IMR-90 (cell line): ENCODE measurements around the gene CDC42SE1. TPM values are rescaled to one million over a fixed set of nuclear protein-coding genes. Genes with fewer than 3 reads are reported as not detected.

ENCODE experiments used
- ATAC-seq: fragments of 200-7000 bp; cut with Tn5 transposase; 2 replicates; pipeline ENCODE4 v1.9.1; 2020; ENCODE audit warnings: low read depth, mild to moderate bottlenecking, moderate library complexity
- BruUV-seq: library from RNA; stranded (reverse); fragments of 400-500 nt; replicated peaks from 2 replicates; lab custom pipeline; 2021; lab: Mats Ljungman, UMichigan
- CTCF ChIA-PET: fragments of 300-600 bp; formaldehyde crosslinking; extraction: SDS; loops from one replicate; lab custom pipeline; 2021; ENCODE audit warnings: antibody characterized with exemption; lab: Yijun Ruan, JAX
- POLR2A ChIA-PET: fragments of 300-600 bp; sonication (Branson Sonifier 250); formaldehyde crosslinking; loops from one replicate; lab custom pipeline; 2022; ENCODE audit warnings: antibody characterized with exemption; ENCODE audit not compliant: unreplicated experiment; lab: Charles Lee
- DNase-seq: peaks from one replicate; pipeline ENCODE4 v3.0.0; 2013
- H2AFZ ChIP-seq: replicated peaks from 2 replicates; pipeline ENCODE3; 2013; ENCODE audit warnings: low read length, mild to moderate bottlenecking; ENCODE audit not compliant: poor library complexity
- H2AK5ac ChIP-seq: 2 replicates; pipeline ENCODE4 v1.6.1; 2013; ENCODE audit warnings: low read depth, low read length, inconsistent platforms
- H2AK9ac ChIP-seq: replicated peaks from 2 replicates; pipeline ENCODE3; 2013; ENCODE audit warnings: mild to moderate bottlenecking, low read depth, low read length, moderate library complexity; ENCODE audit not compliant: poor library complexity
- H2BK120ac ChIP-seq: 2 replicates; pipeline ENCODE4 v1.6.1; 2013; ENCODE audit warnings: low read depth, low read length, inconsistent platforms
- H2BK15ac ChIP-seq: 3 replicates; pipeline ENCODE4 v1.6.1; 2013; ENCODE audit warnings: low read depth, low read length, inconsistent platforms
- H2BK20ac ChIP-seq: 2 replicates; pipeline ENCODE4 v1.6.1; 2013; ENCODE audit warnings: low read depth, mild to moderate bottlenecking, inconsistent platforms, low read length, moderate library complexity
- H2BK5ac ChIP-seq: 2 replicates; pipeline ENCODE4 v1.6.1; 2013; ENCODE audit warnings: mild to moderate bottlenecking, low read depth, low read length, inconsistent platforms; ENCODE audit not compliant: poor library complexity, severe bottlenecking
- H3K14ac ChIP-seq: replicated peaks from 2 replicates; pipeline ENCODE4 v1.6.1; 2013; ENCODE audit warnings: low read depth, low read length, inconsistent platforms
- H3K18ac ChIP-seq: 2 replicates; pipeline ENCODE4 v1.6.1; 2013; ENCODE audit warnings: low read depth, low read length, control low read depth
- H3K23ac ChIP-seq: 2 replicates; pipeline ENCODE4 v1.6.1; 2013; ENCODE audit warnings: low read depth, low read length, inconsistent platforms
- H3K27ac ChIP-seq: 2 replicates; pipeline ENCODE4 v1.5.1; 2013; ENCODE audit warnings: mild to moderate bottlenecking, control low read depth, low read length; ENCODE audit not compliant: insufficient read depth
- H3K27me3 ChIP-seq: 2 replicates; pipeline ENCODE4 v1.6.1; 2013; ENCODE audit warnings: low read length; ENCODE audit not compliant: control insufficient read depth, insufficient read depth
- H3K36me3 ChIP-seq: 2 replicates; pipeline ENCODE4 v1.6.1; 2013; ENCODE audit warnings: low read length, mixed read lengths; ENCODE audit not compliant: control insufficient read depth, insufficient read depth
- H3K4ac ChIP-seq: 2 replicates; pipeline ENCODE4 v1.6.1; 2013; ENCODE audit warnings: low read depth, low read length, inconsistent platforms
- H3K4me1 ChIP-seq: 2 replicates; pipeline ENCODE4 v1.6.1; 2013; ENCODE audit warnings: low read length, mixed read lengths; ENCODE audit not compliant: control insufficient read depth, insufficient read depth
- H3K4me2 ChIP-seq: 2 replicates; pipeline ENCODE4 v1.6.1; 2013; ENCODE audit warnings: low read depth, mild to moderate bottlenecking, control low read depth, low read length, moderate library complexity
- H3K4me3 ChIP-seq: 2 replicates; pipeline ENCODE4 v1.5.1; 2013; ENCODE audit warnings: low read depth, mild to moderate bottlenecking, control low read depth, low read length, moderate library complexity; ENCODE audit not compliant: insufficient read depth
- H3K56ac ChIP-seq: 2 replicates; pipeline ENCODE4 v1.6.1; 2013; ENCODE audit warnings: low read length, inconsistent platforms; ENCODE audit not compliant: insufficient read depth; ENCODE audit errors: extremely low read depth
- H3K79me1 ChIP-seq, 2 experiments: 2 replicates each; pipeline ENCODE4 v1.6.1; 2013; ENCODE audit warnings: low read length in 2 of 2, inconsistent platforms in 1 of 2, low read depth in 1 of 2
- H3K9ac ChIP-seq: 2 replicates; pipeline ENCODE4 v1.6.1; 2013; ENCODE audit warnings: low read depth, low read length, control low read depth
- H3K9me1 ChIP-seq: 2 replicates; pipeline ENCODE4 v1.6.1; 2013; ENCODE audit warnings: low read length, inconsistent platforms; ENCODE audit not compliant: insufficient read depth
- H3K9me3 ChIP-seq: 2 replicates; pipeline ENCODE4 v1.6.1; 2013; ENCODE audit warnings: low read length; ENCODE audit not compliant: control insufficient read depth, insufficient read depth
- H4K20me1 ChIP-seq: 2 replicates; pipeline ENCODE4 v1.6.1; 2013; ENCODE audit warnings: low read length, inconsistent platforms; ENCODE audit not compliant: insufficient read depth
- H4K5ac ChIP-seq: 2 replicates; pipeline ENCODE4 v1.6.1; 2013; ENCODE audit warnings: mild to moderate bottlenecking, low read depth, low read length, control low read depth
- H4K8ac ChIP-seq, 2 experiments: 2 replicates each; pipeline ENCODE4 v1.6.1; 2013; ENCODE audit warnings: low read depth in 2 of 2, low read length in 2 of 2, control low read depth in 1 of 2, inconsistent platforms in 1 of 2
- H4K91ac ChIP-seq: 2 replicates; pipeline ENCODE4 v1.6.1; 2013; ENCODE audit warnings: low read depth, low read length, inconsistent platforms; ENCODE audit not compliant: insufficient read depth
- BHLHE40 ChIP-seq: fragments of 150-350 bp; IDR thresholded peaks from 2 replicates; pipeline ENCODE4 v1.6.1; 2016; ENCODE audit warnings: mild to moderate bottlenecking, low read depth, low read length
- CHD1 ChIP-seq: IDR thresholded peaks from 2 replicates; pipeline ENCODE4 v1.6.1; 2012; ENCODE audit warnings: low read depth, low read length, improper control_type of control experiment
- ELK1 ChIP-seq: fragments of 150-350 bp; IDR thresholded peaks from 2 replicates; pipeline ENCODE4 v1.6.1; 2016; ENCODE audit warnings: low read depth, mild to moderate bottlenecking, low read length, moderate library complexity, borderline replicate concordance
- MAZ ChIP-seq: IDR thresholded peaks from 2 replicates; pipeline ENCODE4 v1.6.1; 2012; ENCODE audit warnings: low read depth, mild to moderate bottlenecking, low read length, improper control_type of control experiment, moderate library complexity, borderline replicate concordance
- MXI1 ChIP-seq: IDR thresholded peaks from 2 replicates; pipeline ENCODE4 v1.6.1; 2012; ENCODE audit warnings: low read depth, mild to moderate bottlenecking, low read length, moderate library complexity, borderline replicate concordance
- NFE2L2 ChIP-seq: fragments of 150-350 bp; IDR thresholded peaks from 2 replicates; pipeline ENCODE4 v1.6.1; 2016; ENCODE audit warnings: low read depth, mild to moderate bottlenecking, low read length
- POLR2A ChIP-seq: IDR thresholded peaks from 2 replicates; pipeline ENCODE4 v1.6.1; 2012; ENCODE audit warnings: mild to moderate bottlenecking, low read depth, low read length
- RAD21 ChIP-seq: IDR thresholded peaks from 2 replicates; pipeline ENCODE4 v1.6.1; 2012; ENCODE audit warnings: low read length, improper control_type of control experiment
- RCOR1 ChIP-seq: IDR thresholded peaks from 2 replicates; pipeline ENCODE4 v1.6.1; 2012; ENCODE audit warnings: mild to moderate bottlenecking, low read length, improper control_type of control experiment; ENCODE audit not compliant: insufficient replicate concordance
- RFX5 ChIP-seq: IDR thresholded peaks from 2 replicates; pipeline ENCODE4 v1.8.0; 2012; ENCODE audit warnings: low read depth, mild to moderate bottlenecking, low read length, moderate library complexity
- SMC3 ChIP-seq: fragments of 150-350 bp; IDR thresholded peaks from 2 replicates; pipeline ENCODE4 v1.6.1; 2016; ENCODE audit warnings: low read depth, mild to moderate bottlenecking, antibody characterized with exemption, low read length, moderate library complexity
- USF2 ChIP-seq: fragments of 150-350 bp; IDR thresholded peaks from 2 replicates; pipeline ENCODE4 v1.6.1; 2017; ENCODE audit warnings: mild to moderate bottlenecking, antibody characterized with exemption, low read length, low read depth
- WGBS, 2 experiments: methylation state at CpG; one replicate each; pipeline versions ENCODE4 v1.1.5 to v1.1.7; 2013; ENCODE audit warnings: missing lambda C conversion rate in 2 of 2; ENCODE audit not compliant: insufficient read length in 1 of 2; ENCODE audit errors: extremely low coverage in 2 of 2; 5-methylcytosine and 5-hydroxymethylcytosine counted together
- dilution Hi-C: fragments of 300-500 bp; cut with HindIII; formaldehyde crosslinking; loops from one replicate; pipeline ENCODE4 v1.14.3; 2018; ENCODE audit warnings: low sequenced_read_pairs; ENCODE audit not compliant: unreplicated experiment
- in situ Hi-C: fragments of 300-500 bp; cut with MboI; formaldehyde crosslinking; loops from 3 replicates; pipeline ENCODE4 v1.14.3; 2019; ENCODE audit warnings: low sequenced_read_pairs, inconsistent platforms, mixed read lengths
- intact Hi-C: fragments of 100-400 bp; cut with micrococcal nuclease; formaldehyde crosslinking; loops from 2 replicates; pipeline ENCODE4 v1.10.0; 2022
- polyA plus RNA-seq, 3 experiments: library from polyadenylated mRNA; depleted of rRNA; stranded (reverse); fragments of >200 nt; gene quantifications; 2 replicates each; pipeline ENCODE4 v1.2.3, GENCODE V29; 2012; ENCODE audit warnings: low replicate concordance in 1 of 3
- total RNA-seq: library from RNA; depleted of rRNA; stranded (reverse); fragments of >200 nt; gene quantifications from 2 replicates; pipeline ENCODE4 v1.2.3, GENCODE V29; 2012

The CDC42SE1 gene
- total and polyA plus RNA-seq, 2 of the 4 experiments (the other 2 are of a cell fraction) = 47.0 to 58.5 TPM

GRCh38 chr1:151060657-151061421 lies 1.4 kb upstream of the CDC42SE1 start:
- ATAC-seq = no peak

More at GRCh38 chr1:151060657-151061421, 1.4 kb upstream of the CDC42SE1 start:
- Histone ChIP-seq H2AK5ac (peak overlapping the region; percentile 92), H4K5ac (peak overlapping the region; percentile 57), H3K4ac (peak overlapping the region; percentile 92), H3K79me1 (peaks cover 25 to 63% of the 10 kb centered on the region in 2 experiments), H2BK15ac (peak overlapping the region; percentile 91; the same call in 2 of the 3 replicates), H3K27me3 (no peaks in the 10 kb centered on the region), H3K23ac (peak overlapping the region; percentile 96), H3K9me3 (no peaks in the 10 kb centered on the region), H3K9me1 (peaks cover 17% of the 10 kb centered on the region), H3K14ac (peak overlapping the region; percentile 95), H3K18ac (peak overlapping the region; percentile 35), H2AK9ac (peak overlapping the region; percentile 99), H3K27ac (peak overlapping the region; percentile 63), H3K4me3 (peak overlapping the region; percentile 89), H3K9ac (peak overlapping the region; percentile 85), H4K8ac (peak overlapping the region; percentile 46 to 94), H4K20me1 (peaks cover 32% of the 10 kb centered on the region), H2BK120ac (peak overlapping the region; percentile 87), H2AFZ (peak overlapping the region; percentile 96), H3K36me3 (peaks cover 9% of the 10 kb centered on the region), H2BK20ac (peak overlapping the region; percentile 36; the same call in 1 of the 2 replicates), H2BK5ac (peak overlapping the region; percentile 90), H3K56ac (peak overlapping the region; percentile 86), H4K91ac (peak overlapping the region; percentile 90), H3K4me1 (peaks cover 15% of the 10 kb centered on the region), H3K4me2 (peak overlapping the region; percentile 98)
- no CpG with 5 or more reads among the region's 4 CpGs for WGBS, 2 experiments
- in situ Hi-C loops = no loop called here
- ChIA-PET CTCF (no interaction called here), POLR2A (interaction anchor here (1.0 kb wide), 1 partner anchor 10 kb away, joined by 4 read pairs; no protein-coding TSS in a partner anchor)
- intact Hi-C loops = loop anchor here (5.0 kb wide), 1 partner anchor 54 kb away; the partner anchor contains the start of genes MINDY1 and PRUNE1
- peak; percentile 25 for DNase-seq
- TF ChIP-seq RFX5 = no peak
- no peak for TF ChIP-seq CHD1
- no peak for TF ChIP-seq SMC3
- no peak for TF ChIP-seq USF2
- peak; percentile 17; the same call in 1 of the 2 replicates for TF ChIP-seq NFE2L2
- TF ChIP-seq RCOR1 = no peak
- no peak for TF ChIP-seq MAZ
- TF ChIP-seq RAD21 = no peak
- TF ChIP-seq BHLHE40 = no peak
- TF ChIP-seq MXI1 = no peak
- TF ChIP-seq POLR2A = 0 out of 2 replicates have a peak, but pooled peaks have one; percentile 22
- TF ChIP-seq ELK1 = no peak
- dilution Hi-C loops = no loop called here
- BruUV-seq = no TSS peak
